Measurements from ENCODE around the gene NIN.
"Not testable (repeated sequence)": the region's sequence is repeated elsewhere in the genome, so short reads cannot be mapped to it uniquely, and the experiment has no call there.

Gene NIN

GRCh38 chr14:50705026-50705593, 125.9 kb downstream of the NIN start:
- no peak for DNase-seq

GRCh38 chr14:50704454-50705010, 126.4 kb downstream of the NIN start:
- DNase-seq = no peak

- no peak for DNase-seq
These were observed 133.2 kb downstream of the NIN start for GRCh38 chr14:50697659-50698290.

- DNase-seq = not testable (repeated sequence)
These were observed 136.7 kb downstream of the NIN start for GRCh38 chr14:50694260-50694659.

GRCh38 chr14:50688875-50689274, 142.1 kb downstream of the NIN start:
- DNase-seq = no peak

- DNase-seq = no peak
These were observed 151.3 kb downstream of the NIN start for GRCh38 chr14:50679674-50680073.

- no peak for DNase-seq
These were observed 152.8 kb downstream of the NIN start for GRCh38 chr14:50678163-50678562.

- DNase-seq = no peak
These were observed 153.4 kb downstream of the NIN start for GRCh38 chr14:50677527-50678063.

GRCh38 chr14:50676814-50677516, 154.0 kb downstream of the NIN start:
- DNase-seq = no peak

GRCh38 chr14:50675597-50675996, 155.4 kb downstream of the NIN start:
- no peak for DNase-seq

- no peak for DNase-seq
These were observed 160.1 kb downstream of the NIN start for GRCh38 chr14:50670866-50671256.

- no peak for DNase-seq
These were observed 160.6 kb downstream of the NIN start for GRCh38 chr14:50670196-50670865.
